Tibial nerve (tissue), 4 donors: ENCODE measurements around the gene KDM4C. TPM values are rescaled to one million over a fixed set of nuclear protein-coding genes. Genes with fewer than 3 reads are reported as not detected.

Experiments
- DNase-seq, 2 donors: peaks; one replicate each; pipeline ENCODE4 v3.0.0-alpha.2; 2019; ENCODE audit warnings: low spot score in 2 of 2
- H3K27ac ChIP-seq, 4 donors: fragments of 200-600 bp; sonication (generic) in 3 of 4; one replicate each; pipeline ENCODE4 v1.5.1; 2017 to 2019; ENCODE audit warnings: mild to moderate bottlenecking in 1 of 4
- H3K27me3 ChIP-seq, 2 donors: fragments of 200-600 bp; sonication (generic) in 1 of 2; one replicate each; pipeline versions ENCODE4 v1.5.1 to v1.6.0; 2017 to 2019
- H3K36me3 ChIP-seq, 3 donors: fragments of 200-600 bp; sonication (generic); one replicate each; pipeline ENCODE4 v1.5.1; 2018 to 2019
- H3K4me1 ChIP-seq, 4 donors: fragments of 200-600 bp; sonication (generic) in 3 of 4; one replicate each; pipeline ENCODE4 v1.5.1; 2017 to 2019
- H3K4me3 ChIP-seq, 4 donors: fragments of 200-600 bp; sonication (generic) in 3 of 4; one replicate each; pipeline ENCODE4 v1.5.1; 2017 to 2019; ENCODE audit warnings: mild to moderate bottlenecking in 1 of 4, moderate library complexity in 1 of 4
- H3K9me3 ChIP-seq, 4 donors: fragments of 200-600 bp; sonication (generic) in 3 of 4; one replicate each; pipeline ENCODE4 v1.5.1; 2017 to 2019
- EP300 ChIP-seq, 2 donors: sonication (generic); formaldehyde crosslinking; IDR thresholded peaks; one replicate each; pipeline ENCODE4 v1.6.1; 2017; ENCODE audit warnings: antibody characterized with exemption in 2 of 2, mild to moderate bottlenecking in 1 of 2
- POLR2A ChIP-seq, 2 donors: fragments of 450-650 bp; IDR thresholded peaks; one replicate each; pipeline ENCODE4 v1.6.1; 2017; ENCODE audit warnings: antibody characterized with exemption in 2 of 2, mild to moderate bottlenecking in 2 of 2, moderate library complexity in 2 of 2
- WGBS, 2 donors: methylation state at CpG; one replicate each; pipeline ENCODE4 v1.1.5; 2018; 5-methylcytosine and 5-hydroxymethylcytosine counted together
- total RNA-seq, 4 donors: library from RNA; depleted of rRNA; stranded (reverse); fragments of >200 nt; gene quantifications; one replicate each; pipeline ENCODE4 v1.1.0, GENCODE V29; 2016
- TF ChIP-seq, protein P1 (sequence below), 5 experiments: fragments of 200-600 bp in 3 of 5; fragments of 450-650 bp in 2 of 5; sonication (generic) in 3 of 5; IDR thresholded peaks; one replicate each; pipeline ENCODE4 v1.5.1; 2016 to 2019; ENCODE audit warnings: antibody characterized with exemption in 5 of 5, mild to moderate bottlenecking in 3 of 5, moderate library complexity in 2 of 5

KDM4C gene
- total RNA-seq, 4 donors from 2014 or later = 27.8 to 47.7 (median 38.1) TPM

DNA sequence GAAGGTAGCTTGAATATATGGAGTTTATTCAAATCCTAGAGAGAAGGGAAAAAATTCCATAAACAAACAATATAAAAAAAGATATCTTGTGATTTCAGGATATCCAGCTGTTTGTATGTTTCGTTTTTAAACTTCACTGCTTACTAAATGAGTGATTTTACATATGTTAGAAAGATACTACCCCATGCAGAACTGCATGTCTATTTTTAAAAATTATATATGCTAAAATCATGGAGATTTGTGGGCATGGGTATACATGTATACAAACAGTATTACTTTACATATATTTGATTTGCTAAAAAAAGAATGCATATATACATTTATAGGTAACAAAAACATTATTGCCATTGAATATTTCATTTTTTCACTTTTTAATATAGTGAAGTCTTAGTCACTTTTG, 178.3 kb downstream of the KDM4C start:
- no peak for DNase-seq
- Histone ChIP-seq H3K27ac (no peak overlapping the region), H3K27me3 (no peaks in the 10 kb centered on the region), H3K9me3 (no peaks in the 10 kb centered on the region), H3K4me3 (no peak overlapping the region), H3K36me3 (no peaks in the 10 kb centered on the region), H3K4me1 (peaks cover 0 to 29% (median 2%) of the 10 kb centered on the region in 4 donors)
- WGBS, 2 donors = 88 to 89% methylated on average over 1 of the region's 1 CpG
- no peak for TF ChIP-seq POLR2A (IDR thresholded peaks at IDR 0.05)
- TF ChIP-seq, protein P1, sequence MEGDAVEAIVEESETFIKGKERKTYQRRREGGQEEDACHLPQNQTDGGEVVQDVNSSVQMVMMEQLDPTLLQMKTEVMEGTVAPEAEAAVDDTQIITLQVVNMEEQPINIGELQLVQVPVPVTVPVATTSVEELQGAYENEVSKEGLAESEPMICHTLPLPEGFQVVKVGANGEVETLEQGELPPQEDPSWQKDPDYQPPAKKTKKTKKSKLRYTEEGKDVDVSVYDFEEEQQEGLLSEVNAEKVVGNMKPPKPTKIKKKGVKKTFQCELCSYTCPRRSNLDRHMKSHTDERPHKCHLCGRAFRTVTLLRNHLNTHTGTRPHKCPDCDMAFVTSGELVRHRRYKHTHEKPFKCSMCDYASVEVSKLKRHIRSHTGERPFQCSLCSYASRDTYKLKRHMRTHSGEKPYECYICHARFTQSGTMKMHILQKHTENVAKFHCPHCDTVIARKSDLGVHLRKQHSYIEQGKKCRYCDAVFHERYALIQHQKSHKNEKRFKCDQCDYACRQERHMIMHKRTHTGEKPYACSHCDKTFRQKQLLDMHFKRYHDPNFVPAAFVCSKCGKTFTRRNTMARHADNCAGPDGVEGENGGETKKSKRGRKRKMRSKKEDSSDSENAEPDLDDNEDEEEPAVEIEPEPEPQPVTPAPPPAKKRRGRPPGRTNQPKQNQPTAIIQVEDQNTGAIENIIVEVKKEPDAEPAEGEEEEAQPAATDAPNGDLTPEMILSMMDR (IDR thresholded peaks at IDR 0.05) = no peak

DNA sequence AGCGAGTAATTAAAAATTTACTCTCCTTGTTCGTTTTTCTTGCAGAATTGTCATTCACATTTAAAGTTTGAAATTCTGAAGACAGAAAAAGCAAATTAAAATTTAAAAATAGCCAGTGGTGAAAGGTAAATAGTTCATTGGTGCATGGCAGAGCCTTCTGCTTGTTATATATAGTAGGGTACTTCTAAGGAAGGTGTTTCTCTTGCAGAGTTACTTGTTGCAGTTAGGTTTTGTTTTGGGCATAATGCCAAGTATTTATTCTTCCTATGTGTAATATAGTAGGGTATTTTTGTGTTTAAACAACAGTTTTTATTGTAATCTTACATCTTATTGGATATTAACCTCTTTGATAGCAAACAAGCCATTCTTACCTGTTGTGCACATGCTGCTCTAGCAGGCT, 179.4 kb downstream of the KDM4C start:
- TF ChIP-seq POLR2A (IDR thresholded peaks at IDR 0.05) (no peak), EP300 (IDR thresholded peaks at IDR 0.05) (no peak)
- TF ChIP-seq, protein P1 (IDR thresholded peaks at IDR 0.05) = no peak
- no peak overlapping the region for H3K27ac ChIP-seq
- DNase-seq = no peak
- peaks cover 0 to 29% (median 2%) of the 10 kb centered on the region in 4 donors for H3K4me1 ChIP-seq
- no peak overlapping the region for H3K4me3 ChIP-seq
- no peaks in the 10 kb centered on the region for H3K27me3 ChIP-seq
- no peaks in the 10 kb centered on the region for H3K36me3 ChIP-seq
- H3K9me3 ChIP-seq = no peaks in the 10 kb centered on the region
- WGBS, 2 donors = 99% methylated on average over 2 of the region's 2 CpGs

DNA sequence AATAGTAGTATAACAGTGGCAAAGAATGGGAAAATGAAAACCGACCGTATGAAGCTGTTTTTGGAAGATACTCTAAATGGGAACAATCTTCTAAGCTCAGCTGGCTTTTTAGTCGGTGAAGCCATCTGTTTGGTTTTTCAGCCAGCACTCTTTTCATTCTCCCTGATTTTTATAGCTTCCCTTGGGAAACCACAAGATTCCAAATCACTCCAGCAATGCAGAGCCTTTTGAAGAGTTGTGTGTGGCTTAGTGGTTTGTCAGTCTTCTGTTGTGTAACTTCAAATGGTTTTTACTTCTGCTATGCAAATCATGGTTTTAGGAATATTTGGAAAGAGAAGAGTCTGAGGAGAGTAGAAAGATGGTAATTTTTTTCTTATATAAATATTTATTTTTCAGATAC, 180.7 kb downstream of the KDM4C start:
- Histone ChIP-seq H3K36me3 (no peaks in the 10 kb centered on the region), H3K9me3 (no peaks in the 10 kb centered on the region), H3K4me3 (no peak overlapping the region), H3K27me3 (no peaks in the 10 kb centered on the region), H3K27ac (no peak overlapping the region), H3K4me1 (peaks cover 0 to 23% (median 2%) of the 10 kb centered on the region in 4 donors)
- no peak for TF ChIP-seq EP300 (IDR thresholded peaks at IDR 0.05)
- TF ChIP-seq, protein P1 (IDR thresholded peaks at IDR 0.05) = no peak
- no peak for TF ChIP-seq POLR2A (IDR thresholded peaks at IDR 0.05)
- peak in 1 of 2 donors; percentile 13 for DNase-seq
- 15 to 20% methylated on average over 3 of the region's 3 CpGs for WGBS, 2 donors

DNA sequence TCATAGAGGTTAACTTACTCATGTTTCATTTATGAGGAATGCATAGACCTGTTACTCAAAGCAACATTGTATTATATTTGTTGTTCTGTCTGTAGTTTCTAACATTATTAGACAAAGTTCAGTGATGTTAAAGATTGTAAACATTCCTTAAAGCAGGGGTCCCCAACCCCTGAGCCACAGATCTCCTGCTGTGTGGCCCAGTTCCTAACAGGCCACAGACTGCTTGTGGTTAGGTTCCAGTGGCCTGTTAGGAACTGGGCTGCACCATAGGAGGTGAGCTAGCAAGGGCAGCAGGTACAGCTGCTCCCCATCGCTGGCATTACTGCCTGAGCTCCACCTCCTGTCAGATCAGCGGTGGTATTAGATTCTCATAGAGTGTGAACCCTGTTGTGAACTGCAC, 181.1 kb downstream of the KDM4C start:
- Histone ChIP-seq H3K9me3 (no peaks in the 10 kb centered on the region), H3K27ac (no peak overlapping the region), H3K4me1 (peaks cover 0 to 25% (median 2%) of the 10 kb centered on the region in 4 donors), H3K36me3 (no peaks in the 10 kb centered on the region), H3K4me3 (no peak overlapping the region), H3K27me3 (no peaks in the 10 kb centered on the region)
- no peak for DNase-seq
- 85 to 95% methylated on average over 2 of the region's 2 CpGs for WGBS, 2 donors
- TF ChIP-seq, protein P1 (IDR thresholded peaks at IDR 0.05) = no peak
- no peak for TF ChIP-seq EP300 (IDR thresholded peaks at IDR 0.05)
- no peak for TF ChIP-seq POLR2A (IDR thresholded peaks at IDR 0.05)

DNA sequence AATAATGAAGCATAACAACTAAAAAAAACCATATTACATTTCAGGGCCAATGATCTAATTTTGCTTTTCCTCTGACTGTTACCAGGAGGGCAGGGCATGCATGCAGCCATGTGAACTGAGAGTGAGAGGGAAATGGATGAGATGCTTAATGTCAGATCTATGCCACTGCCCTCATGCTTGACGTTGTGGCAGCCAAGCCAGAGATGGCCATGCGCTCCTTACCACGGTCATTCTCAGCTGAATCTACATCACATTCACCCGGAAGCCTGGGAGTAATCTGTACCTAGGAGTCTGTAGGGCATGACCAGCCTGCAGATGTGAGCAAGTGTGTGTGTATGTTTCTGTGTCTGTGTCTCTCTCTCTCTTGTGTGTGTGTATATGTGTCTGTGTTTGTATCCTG, 183.7 kb downstream of the KDM4C start:
- no peaks in the 10 kb centered on the region for H3K36me3 ChIP-seq
- H3K4me1 ChIP-seq = peaks cover 0 to 36% (median 2%) of the 10 kb centered on the region in 4 donors
- no peaks in the 10 kb centered on the region for H3K27me3 ChIP-seq
- 84 to 87% methylated on average over 4 of the region's 4 CpGs for WGBS, 2 donors
- H3K27ac ChIP-seq = no peak overlapping the region
- H3K9me3 ChIP-seq = no peaks in the 10 kb centered on the region
- no peak for DNase-seq
- TF ChIP-seq, protein P1 (IDR thresholded peaks at IDR 0.05) = no peak
- TF ChIP-seq POLR2A (IDR thresholded peaks at IDR 0.05) = no peak
- no peak for TF ChIP-seq EP300 (IDR thresholded peaks at IDR 0.05)
- no peak overlapping the region for H3K4me3 ChIP-seq
